ENCODE data around the gene GPX1. TPM values are rescaled to one million over a fixed set of nuclear protein-coding genes. Genes with fewer than 3 reads are reported as not detected.

Gene GPX1
- polyA plus RNA-seq, 1 donor from 2014 or later: 106 TPM

DNA sequence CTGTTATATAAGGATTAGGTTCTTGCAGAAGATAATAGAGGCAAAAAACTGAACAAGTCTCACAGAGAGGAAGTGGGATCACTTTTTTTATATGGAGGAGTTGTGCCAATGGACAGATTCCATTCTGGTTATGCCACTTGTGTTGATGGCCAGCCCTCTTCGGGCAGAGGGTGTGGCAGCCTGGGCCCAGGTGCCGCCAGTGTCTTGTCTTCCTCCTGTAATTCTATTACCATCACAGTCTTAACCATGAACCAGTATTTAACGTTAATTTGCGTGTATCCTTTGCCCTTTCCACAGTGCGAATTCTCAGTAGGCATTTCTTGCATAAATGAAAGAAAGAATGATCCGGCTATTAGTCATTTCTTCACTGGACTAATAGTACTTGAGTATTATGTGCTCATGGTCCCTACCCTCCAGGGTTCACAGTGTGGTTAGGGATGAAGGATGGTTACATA, 11.3 kb downstream of the GPX1 start:
- Histone ChIP-seq H3K79me2 (replicated peaks; ENCODE audit: insufficient read depth, low read length) (no peaks in the 10 kb centered on the region), H2AFZ (ENCODE audit: low read depth, low read length) (no peak overlapping the region), H3K27me3 (ENCODE audit: insufficient read depth, low read depth, low read length) (no peaks in the 10 kb centered on the region), H4K20me1 (ENCODE audit: insufficient read depth) (no peaks in the 10 kb centered on the region), H3K4me3 (ENCODE audit: low read length) (no peak overlapping the region), H3K27ac (ENCODE audit: low read length) (no peak overlapping the region), H3K4me2 (ENCODE audit: low read length) (no peak overlapping the region), H3K36me3 (ENCODE audit: insufficient read depth, low read length) (no peaks in the 10 kb centered on the region), H3K9me3 (ENCODE audit: low read length) (no peaks in the 10 kb centered on the region), H3K9ac (ENCODE audit: low read length) (no peak overlapping the region), H3K9me2 (ENCODE audit: insufficient read depth, low read length) (no peaks in the 10 kb centered on the region), H3F3A (ENCODE audit: insufficient read depth, low read length, poor library complexity, severe bottlenecking) (no peaks in the 10 kb centered on the region)
- TF ChIP-seq MXI1 (conservative IDR thresholded peaks at IDR 0.05; ENCODE audit: poor library complexity, severe bottlenecking) (no peak), SMC3 (conservative IDR thresholded peaks at IDR 0.05; ENCODE audit: poor library complexity) (no peak)

DNA sequence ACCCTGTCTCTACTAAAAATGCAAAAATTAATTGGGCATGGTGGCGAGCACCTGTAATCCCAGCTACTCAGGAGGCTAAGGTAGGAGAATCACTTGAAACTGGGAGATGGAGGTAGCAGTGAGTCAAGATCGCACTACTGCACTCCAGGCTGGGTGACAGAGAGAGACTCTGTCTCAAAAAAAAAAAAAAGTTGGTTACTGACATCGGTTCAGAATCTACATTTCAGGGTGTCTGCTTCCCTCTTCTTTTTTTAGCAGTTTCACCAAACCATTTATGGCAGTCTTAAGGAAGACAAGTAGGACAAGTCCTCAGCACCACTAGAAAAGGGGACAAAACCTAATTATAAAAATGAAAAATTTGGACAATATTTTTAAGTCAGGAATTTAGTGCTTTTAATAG, 15.0 kb downstream of the GPX1 start:
- H3K79me2 ChIP-seq (replicated peaks; ENCODE audit: insufficient read depth, low read length): peaks cover 12% of the 10 kb centered on the region
- no peaks in the 10 kb centered on the region for H3K9me3 ChIP-seq (ENCODE audit: low read length)
- H3K36me3 ChIP-seq (ENCODE audit: insufficient read depth, low read length): no peaks in the 10 kb centered on the region
- no peaks in the 10 kb centered on the region for H4K20me1 ChIP-seq (ENCODE audit: insufficient read depth)
- no peaks in the 10 kb centered on the region for H3K9me2 ChIP-seq (ENCODE audit: insufficient read depth, low read length)
- no peak overlapping the region for H3K27ac ChIP-seq (ENCODE audit: low read length)
- H3F3A ChIP-seq (ENCODE audit: insufficient read depth, low read length, poor library complexity, severe bottlenecking): peaks cover 3% of the 10 kb centered on the region
- TF ChIP-seq EP300 (conservative IDR thresholded peaks at IDR 0.05; ENCODE audit: poor library complexity, severe bottlenecking) (no peak), RAD21 (conservative IDR thresholded peaks at IDR 0.05) (no peak), EZH2 (IDR thresholded peaks at IDR 0.05; ENCODE audit: borderline replicate concordance, insufficient read depth, low read length, poor library complexity, severe bottlenecking) (no peak)
- no peaks in the 10 kb centered on the region for H3K27me3 ChIP-seq (ENCODE audit: insufficient read depth, low read depth, low read length)
- H3K4me2 ChIP-seq (ENCODE audit: low read length): no peak overlapping the region
- no peak overlapping the region for H3K9ac ChIP-seq (ENCODE audit: low read length)
- H2AFZ ChIP-seq (ENCODE audit: low read depth, low read length): no peak overlapping the region
- no peak overlapping the region for H3K4me3 ChIP-seq (ENCODE audit: low read length)

DNA sequence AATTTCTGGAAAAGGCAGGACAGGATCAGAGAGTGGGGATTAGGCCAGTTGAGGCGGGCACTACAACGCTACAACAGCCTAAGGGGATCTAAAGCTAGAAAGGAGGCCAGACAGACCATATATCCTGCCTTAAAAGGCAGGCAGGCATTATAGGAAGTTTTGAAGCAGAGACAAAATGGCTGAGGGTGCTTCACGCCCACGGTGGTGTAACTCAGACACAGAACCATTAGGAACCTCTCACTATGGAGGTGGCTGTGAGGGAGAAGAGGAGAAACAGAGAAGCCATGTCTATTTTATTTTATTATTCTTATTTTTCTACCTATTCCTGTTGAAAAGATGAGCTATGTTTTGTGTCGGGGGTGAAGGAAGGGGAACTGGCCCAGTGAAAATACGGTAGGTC, 16.2 kb downstream of the GPX1 start:
- H4K20me1 ChIP-seq (ENCODE audit: insufficient read depth): no peaks in the 10 kb centered on the region
- TF ChIP-seq, protein P1, sequence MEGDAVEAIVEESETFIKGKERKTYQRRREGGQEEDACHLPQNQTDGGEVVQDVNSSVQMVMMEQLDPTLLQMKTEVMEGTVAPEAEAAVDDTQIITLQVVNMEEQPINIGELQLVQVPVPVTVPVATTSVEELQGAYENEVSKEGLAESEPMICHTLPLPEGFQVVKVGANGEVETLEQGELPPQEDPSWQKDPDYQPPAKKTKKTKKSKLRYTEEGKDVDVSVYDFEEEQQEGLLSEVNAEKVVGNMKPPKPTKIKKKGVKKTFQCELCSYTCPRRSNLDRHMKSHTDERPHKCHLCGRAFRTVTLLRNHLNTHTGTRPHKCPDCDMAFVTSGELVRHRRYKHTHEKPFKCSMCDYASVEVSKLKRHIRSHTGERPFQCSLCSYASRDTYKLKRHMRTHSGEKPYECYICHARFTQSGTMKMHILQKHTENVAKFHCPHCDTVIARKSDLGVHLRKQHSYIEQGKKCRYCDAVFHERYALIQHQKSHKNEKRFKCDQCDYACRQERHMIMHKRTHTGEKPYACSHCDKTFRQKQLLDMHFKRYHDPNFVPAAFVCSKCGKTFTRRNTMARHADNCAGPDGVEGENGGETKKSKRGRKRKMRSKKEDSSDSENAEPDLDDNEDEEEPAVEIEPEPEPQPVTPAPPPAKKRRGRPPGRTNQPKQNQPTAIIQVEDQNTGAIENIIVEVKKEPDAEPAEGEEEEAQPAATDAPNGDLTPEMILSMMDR (IDR thresholded peaks at IDR 0.05; ENCODE audit: poor library complexity, severe bottlenecking): no peak
- TF ChIP-seq RAD21 (conservative IDR thresholded peaks at IDR 0.05) (no peak), TAF1 (IDR thresholded peaks at IDR 0.05; ENCODE audit: low read depth) (no peak), EP300 (conservative IDR thresholded peaks at IDR 0.05; ENCODE audit: poor library complexity, severe bottlenecking) (no peak), SMC3 (conservative IDR thresholded peaks at IDR 0.05; ENCODE audit: poor library complexity) (no peak), EZH2 (IDR thresholded peaks at IDR 0.05; ENCODE audit: borderline replicate concordance, insufficient read depth, low read length, poor library complexity, severe bottlenecking) (no peak), MXI1 (conservative IDR thresholded peaks at IDR 0.05; ENCODE audit: poor library complexity, severe bottlenecking) (no peak), POLR2AphosphoS5 (IDR thresholded peaks at IDR 0.05) (no peak)
- TF ChIP-seq, protein P2, sequence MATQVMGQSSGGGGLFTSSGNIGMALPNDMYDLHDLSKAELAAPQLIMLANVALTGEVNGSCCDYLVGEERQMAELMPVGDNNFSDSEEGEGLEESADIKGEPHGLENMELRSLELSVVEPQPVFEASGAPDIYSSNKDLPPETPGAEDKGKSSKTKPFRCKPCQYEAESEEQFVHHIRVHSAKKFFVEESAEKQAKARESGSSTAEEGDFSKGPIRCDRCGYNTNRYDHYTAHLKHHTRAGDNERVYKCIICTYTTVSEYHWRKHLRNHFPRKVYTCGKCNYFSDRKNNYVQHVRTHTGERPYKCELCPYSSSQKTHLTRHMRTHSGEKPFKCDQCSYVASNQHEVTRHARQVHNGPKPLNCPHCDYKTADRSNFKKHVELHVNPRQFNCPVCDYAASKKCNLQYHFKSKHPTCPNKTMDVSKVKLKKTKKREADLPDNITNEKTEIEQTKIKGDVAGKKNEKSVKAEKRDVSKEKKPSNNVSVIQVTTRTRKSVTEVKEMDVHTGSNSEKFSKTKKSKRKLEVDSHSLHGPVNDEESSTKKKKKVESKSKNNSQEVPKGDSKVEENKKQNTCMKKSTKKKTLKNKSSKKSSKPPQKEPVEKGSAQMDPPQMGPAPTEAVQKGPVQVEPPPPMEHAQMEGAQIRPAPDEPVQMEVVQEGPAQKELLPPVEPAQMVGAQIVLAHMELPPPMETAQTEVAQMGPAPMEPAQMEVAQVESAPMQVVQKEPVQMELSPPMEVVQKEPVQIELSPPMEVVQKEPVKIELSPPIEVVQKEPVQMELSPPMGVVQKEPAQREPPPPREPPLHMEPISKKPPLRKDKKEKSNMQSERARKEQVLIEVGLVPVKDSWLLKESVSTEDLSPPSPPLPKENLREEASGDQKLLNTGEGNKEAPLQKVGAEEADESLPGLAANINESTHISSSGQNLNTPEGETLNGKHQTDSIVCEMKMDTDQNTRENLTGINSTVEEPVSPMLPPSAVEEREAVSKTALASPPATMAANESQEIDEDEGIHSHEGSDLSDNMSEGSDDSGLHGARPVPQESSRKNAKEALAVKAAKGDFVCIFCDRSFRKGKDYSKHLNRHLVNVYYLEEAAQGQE (IDR thresholded peaks at IDR 0.05; ENCODE audit: borderline replicate concordance): no peak
- H3K9ac ChIP-seq (ENCODE audit: low read length): no peak overlapping the region
- no peaks in the 10 kb centered on the region for H3K9me2 ChIP-seq (ENCODE audit: insufficient read depth, low read length)
- no peak overlapping the region for H2AFZ ChIP-seq (ENCODE audit: low read depth, low read length)
- H3K4me2 ChIP-seq (ENCODE audit: low read length): no peak overlapping the region
- H3K4me3 ChIP-seq (ENCODE audit: low read length): no peak overlapping the region
- no peaks in the 10 kb centered on the region for H3K9me3 ChIP-seq (ENCODE audit: low read length)
- H3F3A ChIP-seq (ENCODE audit: insufficient read depth, low read length, poor library complexity, severe bottlenecking): peaks cover 3% of the 10 kb centered on the region
- H3K36me3 ChIP-seq (ENCODE audit: insufficient read depth, low read length): no peaks in the 10 kb centered on the region
- peaks cover 19% of the 10 kb centered on the region for H3K79me2 ChIP-seq (replicated peaks; ENCODE audit: insufficient read depth, low read length)
- H3K27me3 ChIP-seq (ENCODE audit: insufficient read depth, low read depth, low read length): no peaks in the 10 kb centered on the region
- no peak overlapping the region for H3K27ac ChIP-seq (ENCODE audit: low read length)
